Trophoblast cell (in vitro differentiated cells and primary cell): ENCODE measurements around the gene EEFSEC.

Experiments used
- DNase-seq, 2 donors: peaks; one replicate each; pipeline ENCODE4 v3.0.0-alpha.2; 2016
- H2AFZ ChIP-seq: 2 replicates; pipeline ENCODE4 v1.6.1; 2013; ENCODE audit warnings: low read length, moderate library complexity, mild to moderate bottlenecking; ENCODE audit not compliant: insufficient read depth, poor library complexity
- H2AK5ac ChIP-seq: 2 replicates; pipeline ENCODE4 v1.6.1; 2013; ENCODE audit warnings: mild to moderate bottlenecking, low read length
- H2BK120ac ChIP-seq: 2 replicates; pipeline ENCODE4 v1.6.1; 2013; ENCODE audit warnings: low read length, mild to moderate bottlenecking, moderate library complexity; ENCODE audit not compliant: insufficient read depth, poor library complexity
- H2BK12ac ChIP-seq: 2 replicates; pipeline ENCODE4 v1.6.1; 2013; ENCODE audit warnings: mild to moderate bottlenecking, low read length, moderate library complexity
- H2BK5ac ChIP-seq: 2 replicates; pipeline ENCODE4 v1.6.1; 2013; ENCODE audit warnings: low read length, low read depth, moderate library complexity, mild to moderate bottlenecking; ENCODE audit not compliant: poor library complexity
- H3K14ac ChIP-seq: 2 replicates; pipeline ENCODE4 v1.6.1; 2013; ENCODE audit warnings: mild to moderate bottlenecking, low read length
- H3K18ac ChIP-seq: 2 replicates; pipeline ENCODE4 v1.6.1; 2013; ENCODE audit warnings: mild to moderate bottlenecking, low read length
- H3K23ac ChIP-seq: 2 replicates; pipeline ENCODE4 v1.6.1; 2013; ENCODE audit warnings: low read length
- H3K27ac ChIP-seq: 2 replicates; pipeline ENCODE4 v1.5.1; 2013; ENCODE audit warnings: low read depth, mild to moderate bottlenecking, inconsistent platforms, low read length, moderate library complexity
- H3K27me3 ChIP-seq: 2 replicates; pipeline ENCODE4 v1.6.1; 2013; ENCODE audit warnings: inconsistent platforms, mild to moderate bottlenecking, low read length, moderate library complexity; ENCODE audit not compliant: insufficient read depth
- H3K36me3 ChIP-seq, 2 experiments: 1 replicate in 1 of 2; 2 replicates in 1 of 2; pipeline ENCODE4 v1.6.1; 2013; ENCODE audit warnings: low read length in 2 of 2, mild to moderate bottlenecking in 2 of 2, moderate library complexity in 1 of 2; ENCODE audit not compliant: insufficient read depth in 2 of 2, control insufficient read depth in 1 of 2
- H3K4ac ChIP-seq: 2 replicates; pipeline ENCODE4 v1.6.1; 2013; ENCODE audit warnings: low read depth, mild to moderate bottlenecking, low read length, moderate library complexity
- H3K4me1 ChIP-seq, 2 experiments: 1 replicate in 1 of 2; 2 replicates in 1 of 2; pipeline ENCODE4 v1.6.1; 2013; ENCODE audit warnings: low read length in 2 of 2, mild to moderate bottlenecking in 2 of 2, moderate library complexity in 1 of 2; ENCODE audit not compliant: insufficient read depth in 2 of 2, control insufficient read depth in 1 of 2
- H3K4me2 ChIP-seq: 2 replicates; pipeline ENCODE4 v1.6.1; 2013; ENCODE audit warnings: inconsistent platforms, mild to moderate bottlenecking, low read length, moderate library complexity
- H3K4me3 ChIP-seq: 2 replicates; pipeline ENCODE4 v1.5.1; 2013; ENCODE audit warnings: mild to moderate bottlenecking, low read depth, low read length, inconsistent platforms
- H3K79me1 ChIP-seq: one replicate; pipeline ENCODE4 v1.6.1; 2013; ENCODE audit warnings: low read length
- H3K79me2 ChIP-seq: 2 replicates; pipeline ENCODE4 v1.6.1; 2013; ENCODE audit warnings: low read length, mild to moderate bottlenecking; ENCODE audit not compliant: control insufficient read depth, insufficient read depth, poor library complexity
- H3K9ac ChIP-seq: 2 replicates; pipeline ENCODE4 v1.6.1; 2013; ENCODE audit warnings: mild to moderate bottlenecking, low read length
- H3K9me3 ChIP-seq: 2 replicates; pipeline ENCODE4 v1.6.1; 2013; ENCODE audit warnings: low read depth, mild to moderate bottlenecking, control low read depth, inconsistent platforms, low read length; ENCODE audit not compliant: insufficient read depth
- H4K12ac ChIP-seq: 2 replicates; pipeline ENCODE4 v1.6.1; 2013; ENCODE audit warnings: low read depth, mild to moderate bottlenecking, low read length, moderate library complexity
- H4K8ac ChIP-seq: 2 replicates; pipeline ENCODE4 v1.6.1; 2013; ENCODE audit warnings: low read depth, mild to moderate bottlenecking, low read length, moderate library complexity
- H4K91ac ChIP-seq: one replicate; pipeline ENCODE4 v1.6.1; 2013; ENCODE audit warnings: low read depth, mild to moderate bottlenecking, low read length, moderate library complexity
- WGBS: extraction: QIAGEN DNeasy Blood & Tissue Kit; methylation state at CpG from one replicate; pipeline ENCODE4 v1.1.7; 2013; ENCODE audit warnings: missing lambda C conversion rate; ENCODE audit not compliant: insufficient read length, insufficient coverage; ENCODE audit errors: extremely low coverage; 5-methylcytosine and 5-hydroxymethylcytosine counted together

The EEFSEC gene

DNA sequence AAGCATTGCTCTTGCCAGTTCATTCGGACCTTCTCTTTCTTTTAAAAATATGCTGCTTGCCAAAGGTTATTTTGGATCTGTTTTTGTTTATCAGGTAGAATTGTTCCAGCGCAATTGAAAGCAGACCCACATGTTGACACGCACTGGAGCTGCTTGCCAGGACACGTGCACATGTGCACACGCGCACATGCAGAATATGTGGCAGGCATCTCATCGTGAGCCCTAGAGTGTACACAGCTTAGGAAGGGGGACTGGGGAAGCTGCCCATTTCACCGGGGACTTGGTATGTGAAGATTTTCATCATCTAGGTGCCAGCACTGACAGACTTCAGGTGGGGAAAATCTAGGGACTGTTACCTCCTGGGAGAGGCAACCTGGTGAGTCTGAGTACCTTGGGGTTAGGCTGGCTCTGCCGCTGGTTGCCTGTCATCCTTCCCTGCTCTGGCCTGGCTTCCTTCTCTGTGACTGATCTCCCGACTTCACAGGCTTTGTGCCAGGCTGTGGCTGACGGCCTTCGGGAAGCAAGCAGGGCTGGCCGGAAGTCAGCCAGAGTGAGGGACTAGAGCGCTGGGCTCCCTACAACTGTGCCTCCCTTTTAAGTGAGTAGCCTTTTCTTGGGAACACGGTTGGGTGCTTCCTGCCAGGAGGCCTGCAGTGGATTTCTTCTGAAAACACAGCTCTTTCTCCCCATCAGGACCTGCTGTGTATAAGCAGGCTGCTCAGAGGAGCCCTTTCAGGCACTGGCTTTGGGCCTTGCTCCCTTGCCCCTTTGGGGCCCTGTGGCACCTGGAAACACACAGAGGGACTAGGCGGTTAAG, 129.3 kb downstream of the EEFSEC start:
- Histone ChIP-seq H3K36me3 (peaks cover 0 to 3% of the 10 kb centered on the region in 2 experiments), H3K9me3 (no peaks in the 10 kb centered on the region), H3K18ac (no peak overlapping the region), H3K4me3 (no peak overlapping the region), H3K27me3 (no peaks in the 10 kb centered on the region), H2BK12ac (no peak overlapping the region), H3K23ac (no peak overlapping the region), H2AK5ac (peak overlapping the region; percentile 31), H3K4me2 (no peak overlapping the region), H4K91ac (no peak overlapping the region), H3K4me1 (peaks cover 24 to 27% of the 10 kb centered on the region in 2 experiments), H2BK120ac (no peak overlapping the region), H4K8ac (no peak overlapping the region), H3K79me1 (peaks cover 23% of the 10 kb centered on the region), H3K27ac (no peak overlapping the region), H3K14ac (no peak overlapping the region), H2BK5ac (no peak overlapping the region), H3K9ac (no peak overlapping the region), H2AFZ (no peak overlapping the region), H3K79me2 (peaks cover 6% of the 10 kb centered on the region), H3K4ac (no peak overlapping the region), H4K12ac (no peak overlapping the region)
- WGBS = no CpG with 5 or more reads among the region's 16 CpGs
- DNase-seq = no peak

DNA sequence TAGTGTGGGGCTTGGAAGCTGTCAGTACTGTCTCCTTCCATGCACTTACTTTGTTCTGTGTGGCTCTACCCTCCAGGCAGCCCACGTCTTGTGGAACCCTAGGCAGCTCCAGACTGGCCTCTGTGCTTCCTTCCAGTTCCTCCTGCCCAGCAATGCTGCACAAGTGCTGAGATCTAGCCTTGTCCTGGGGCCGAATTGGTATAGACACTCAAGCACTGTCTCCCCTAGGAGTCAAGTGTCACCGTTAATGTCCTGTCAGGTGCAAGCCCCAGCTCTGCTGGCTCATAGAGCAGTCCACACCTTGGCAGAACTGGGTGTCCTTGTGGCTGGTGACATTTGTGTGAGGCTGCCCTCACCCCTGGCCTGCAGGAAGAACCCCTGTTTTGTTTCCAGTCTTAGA, 130.1 kb downstream of the EEFSEC start:
- Histone ChIP-seq H2BK12ac (no peak overlapping the region), H3K9me3 (no peaks in the 10 kb centered on the region), H3K27ac (no peak overlapping the region), H3K36me3 (peaks cover 0 to 3% of the 10 kb centered on the region in 2 experiments), H4K8ac (no peak overlapping the region), H3K14ac (peak overlapping the region; percentile 30), H3K4me1 (peaks cover 22 to 27% of the 10 kb centered on the region in 2 experiments), H4K91ac (no peak overlapping the region), H4K12ac (no peak overlapping the region), H3K79me2 (peaks cover 6% of the 10 kb centered on the region), H3K4ac (no peak overlapping the region), H3K4me3 (no peak overlapping the region), H2AFZ (no peak overlapping the region), H3K79me1 (peaks cover 19% of the 10 kb centered on the region), H2BK5ac (no peak overlapping the region), H3K27me3 (no peaks in the 10 kb centered on the region), H3K4me2 (no peak overlapping the region), H3K9ac (no peak overlapping the region), H2AK5ac (no peak overlapping the region), H3K23ac (no peak overlapping the region), H2BK120ac (no peak overlapping the region), H3K18ac (no peak overlapping the region)
- DNase-seq = no peak
- WGBS = no CpG with 5 or more reads among the region's 3 CpGs

GRCh38 chr3:128285042-128285966, 132.0 kb downstream of the EEFSEC start:
- DNase-seq = peak; percentile 69 to 76
- Histone ChIP-seq H4K8ac (no peak overlapping the region), H3K14ac (peak overlapping the region; percentile 11), H3K18ac (no peak overlapping the region), H3K27ac (no peak overlapping the region), H3K4me3 (no peak overlapping the region), H3K23ac (no peak overlapping the region), H2BK12ac (peak overlapping the region; percentile 4), H4K12ac (no peak overlapping the region), H3K4me1 (peaks cover 11 to 12% of the 10 kb centered on the region in 2 experiments), H4K91ac (no peak overlapping the region), H2BK5ac (no peak overlapping the region), H3K27me3 (no peaks in the 10 kb centered on the region), H3K36me3 (peaks cover 0 to 3% of the 10 kb centered on the region in 2 experiments), H3K79me1 (peaks cover 8% of the 10 kb centered on the region), H2AFZ (no peak overlapping the region), H3K4ac (no peak overlapping the region), H3K4me2 (no peak overlapping the region), H3K9me3 (no peaks in the 10 kb centered on the region), H2BK120ac (no peak overlapping the region), H3K9ac (no peak overlapping the region), H2AK5ac (peak overlapping the region; percentile 27), H3K79me2 (peaks cover 4% of the 10 kb centered on the region)
- WGBS = no CpG with 5 or more reads among the region's 13 CpGs

- H3K9me3 ChIP-seq = no peaks in the 10 kb centered on the region
- H3K27ac ChIP-seq = no peak overlapping the region
- H3K4me1 ChIP-seq = peaks cover 6 to 7% of the 10 kb centered on the region in 2 experiments
- no peak overlapping the region for H3K9ac ChIP-seq
- no peaks in the 10 kb centered on the region for H3K27me3 ChIP-seq
- no peak overlapping the region for H2AFZ ChIP-seq
- peaks cover 0 to 3% of the 10 kb centered on the region in 2 experiments for H3K36me3 ChIP-seq
- WGBS = no CpG with 5 or more reads among the region's 2 CpGs
- no peak overlapping the region for H2BK5ac ChIP-seq
- H3K79me1 ChIP-seq = peaks cover 5% of the 10 kb centered on the region
- H3K4ac ChIP-seq = no peak overlapping the region
- DNase-seq = no peak
- H3K23ac ChIP-seq = no peak overlapping the region
- no peak overlapping the region for H4K8ac ChIP-seq
- no peak overlapping the region for H2AK5ac ChIP-seq
- peaks cover 2% of the 10 kb centered on the region for H3K79me2 ChIP-seq
- H3K18ac ChIP-seq = no peak overlapping the region
- no peak overlapping the region for H2BK120ac ChIP-seq
- H4K91ac ChIP-seq = no peak overlapping the region
- no peak overlapping the region for H3K14ac ChIP-seq
- H3K4me3 ChIP-seq = no peak overlapping the region
- no peak overlapping the region for H3K4me2 ChIP-seq
- no peak overlapping the region for H4K12ac ChIP-seq
- H2BK12ac ChIP-seq = no peak overlapping the region
These were observed 132.7 kb downstream of the EEFSEC start for GRCh38 chr3:128285967-128286321.
